Mucosa of rectum (tissue), 2 donors: ENCODE measurements around the gene TGM2.

ENCODE experiments used
- H3K27ac ChIP-seq, 2 donors: one replicate each; pipeline ENCODE4 v1.7.0; 2013; ENCODE audit warnings: inconsistent platforms in 2 of 2, low read depth in 2 of 2, low read length in 2 of 2
- H3K27me3 ChIP-seq, 2 donors: one replicate each; pipeline ENCODE4 v1.7.0; 2013; ENCODE audit warnings: low read length in 2 of 2; ENCODE audit not compliant: control insufficient read depth in 2 of 2, insufficient read depth in 2 of 2
- H3K36me3 ChIP-seq, 2 donors: one replicate each; pipeline ENCODE4 v1.7.0; 2013; ENCODE audit warnings: low read length in 2 of 2; ENCODE audit not compliant: control insufficient read depth in 2 of 2, insufficient read depth in 2 of 2
- H3K4me1 ChIP-seq, 2 donors: one replicate each; pipeline ENCODE4 v1.7.0; 2013; ENCODE audit warnings: low read length in 2 of 2, mild to moderate bottlenecking in 1 of 2; ENCODE audit not compliant: control insufficient read depth in 2 of 2, insufficient read depth in 2 of 2
- H3K4me3 ChIP-seq, 2 donors: one replicate each; pipeline ENCODE4 v1.7.0; 2013; ENCODE audit warnings: low read length in 2 of 2
- H3K9ac ChIP-seq, 2 donors: one replicate each; pipeline ENCODE4 v1.7.0; 2013; ENCODE audit warnings: low read length in 2 of 2, low read depth in 1 of 2, mild to moderate bottlenecking in 1 of 2
- H3K9me3 ChIP-seq, 2 donors: one replicate each; pipeline ENCODE4 v1.7.0; 2013; ENCODE audit warnings: low read length in 2 of 2; ENCODE audit not compliant: control insufficient read depth in 2 of 2
- donor health status: healthy.
- donor health status: Normal muscosa, but diverticular disease.

TGM2 gene

GRCh38 chr20:38153401-38153800, 11.7 kb downstream of the TGM2 start:
- Histone ChIP-seq H3K4me1 (peaks cover 13 to 21% of the 10 kb centered on the region in 2 donors), H3K9me3 (no peaks in the 10 kb centered on the region), H3K27me3 (no peaks in the 10 kb centered on the region), H3K36me3 (no peaks in the 10 kb centered on the region), H3K4me3 (no peak overlapping the region), H3K9ac (no peak overlapping the region), H3K27ac (no peak overlapping the region)

- Histone ChIP-seq H3K9ac (peak overlapping the region; percentile 25 to 56), H3K27me3 (no peaks in the 10 kb centered on the region), H3K4me3 (peak overlapping the region; percentile 41 to 59), H3K27ac (peak overlapping the region; percentile 55 to 72), H3K36me3 (no peaks in the 10 kb centered on the region), H3K4me1 (peaks cover 13 to 17% of the 10 kb centered on the region in 2 donors), H3K9me3 (no peaks in the 10 kb centered on the region)
Measured at GRCh38 chr20:38152621-38153221, 12.3 kb downstream of the TGM2 start.

- Histone ChIP-seq H3K9ac (peak overlapping the region; percentile 25 to 56), H3K27ac (peak overlapping the region; percentile 55 to 72), H3K9me3 (no peaks in the 10 kb centered on the region), H3K36me3 (no peaks in the 10 kb centered on the region), H3K27me3 (no peaks in the 10 kb centered on the region), H3K4me1 (peaks cover 13 to 17% of the 10 kb centered on the region in 2 donors), H3K4me3 (peak overlapping the region; percentile 41 to 59)
Measured at GRCh38 chr20:38152175-38152620, 12.9 kb downstream of the TGM2 start.

GRCh38 chr20:38151455-38151854, 13.6 kb downstream of the TGM2 start:
- no peak overlapping the region for H3K27ac ChIP-seq
- H3K36me3 ChIP-seq, result no peaks in the 10 kb centered on the region
- no peaks in the 10 kb centered on the region for H3K9me3 ChIP-seq
- no peak overlapping the region for H3K9ac ChIP-seq
- peaks cover 13 to 17% of the 10 kb centered on the region in 2 donors for H3K4me1 ChIP-seq
- H3K4me3 ChIP-seq, result no peak overlapping the region
- no peaks in the 10 kb centered on the region for H3K27me3 ChIP-seq

GRCh38 chr20:38150335-38151170, 14.5 kb downstream of the TGM2 start:
- peaks cover 13 to 17% of the 10 kb centered on the region in 2 donors for H3K4me1 ChIP-seq
- H3K36me3 ChIP-seq, result no peaks in the 10 kb centered on the region
- H3K27ac ChIP-seq, result no peak overlapping the region
- H3K27me3 ChIP-seq, result no peaks in the 10 kb centered on the region
- H3K9ac ChIP-seq, result no peak overlapping the region
- no peak overlapping the region for H3K4me3 ChIP-seq
- no peaks in the 10 kb centered on the region for H3K9me3 ChIP-seq

- H3K36me3 ChIP-seq, result no peaks in the 10 kb centered on the region
- no peak overlapping the region for H3K27ac ChIP-seq
- no peak overlapping the region for H3K9ac ChIP-seq
- H3K4me1 ChIP-seq, result peaks cover 23 to 32% of the 10 kb centered on the region in 2 donors
- no peaks in the 10 kb centered on the region for H3K9me3 ChIP-seq
- H3K27me3 ChIP-seq, result no peaks in the 10 kb centered on the region
- H3K4me3 ChIP-seq, result no peak overlapping the region
Measured at GRCh38 chr20:38148328-38149102, 16.6 kb downstream of the TGM2 start.

GRCh38 chr20:38147751-38148150, 17.3 kb downstream of the TGM2 start:
- Histone ChIP-seq H3K4me1 (peaks cover 24 to 35% of the 10 kb centered on the region in 2 donors), H3K27me3 (no peaks in the 10 kb centered on the region), H3K36me3 (no peaks in the 10 kb centered on the region), H3K27ac (no peak overlapping the region), H3K9ac (no peak overlapping the region), H3K4me3 (no peak overlapping the region), H3K9me3 (no peaks in the 10 kb centered on the region)

GRCh38 chr20:38147163-38147562, 17.9 kb downstream of the TGM2 start:
- Histone ChIP-seq H3K4me1 (peaks cover 19 to 29% of the 10 kb centered on the region in 2 donors), H3K27me3 (no peaks in the 10 kb centered on the region), H3K36me3 (no peaks in the 10 kb centered on the region), H3K4me3 (no peak overlapping the region), H3K27ac (no peak overlapping the region), H3K9ac (no peak overlapping the region), H3K9me3 (no peaks in the 10 kb centered on the region)

- Histone ChIP-seq H3K4me3 (no peak overlapping the region), H3K36me3 (no peaks in the 10 kb centered on the region), H3K9ac (no peak overlapping the region), H3K9me3 (no peaks in the 10 kb centered on the region), H3K27me3 (no peaks in the 10 kb centered on the region), H3K4me1 (peaks cover 18 to 24% of the 10 kb centered on the region in 2 donors), H3K27ac (no peak overlapping the region)
Measured at GRCh38 chr20:38146628-38147027, 18.4 kb downstream of the TGM2 start.

- Histone ChIP-seq H3K9ac (no peak overlapping the region), H3K4me3 (no peak overlapping the region), H3K9me3 (no peaks in the 10 kb centered on the region), H3K36me3 (no peaks in the 10 kb centered on the region), H3K4me1 (peaks cover 15 to 21% of the 10 kb centered on the region in 2 donors), H3K27me3 (no peaks in the 10 kb centered on the region), H3K27ac (no peak overlapping the region)
Measured at GRCh38 chr20:38146156-38146555, 18.9 kb downstream of the TGM2 start.
